Inflammatory macrophage treated with lipopolysaccharide for 4 hours (primary cell): ENCODE results near the gene SLC11A1.

Experiments
- DNase-seq: peaks from one replicate; pipeline ENCODE4 v3.0.0-alpha.2; 2020

The SLC11A1 gene

DNA sequence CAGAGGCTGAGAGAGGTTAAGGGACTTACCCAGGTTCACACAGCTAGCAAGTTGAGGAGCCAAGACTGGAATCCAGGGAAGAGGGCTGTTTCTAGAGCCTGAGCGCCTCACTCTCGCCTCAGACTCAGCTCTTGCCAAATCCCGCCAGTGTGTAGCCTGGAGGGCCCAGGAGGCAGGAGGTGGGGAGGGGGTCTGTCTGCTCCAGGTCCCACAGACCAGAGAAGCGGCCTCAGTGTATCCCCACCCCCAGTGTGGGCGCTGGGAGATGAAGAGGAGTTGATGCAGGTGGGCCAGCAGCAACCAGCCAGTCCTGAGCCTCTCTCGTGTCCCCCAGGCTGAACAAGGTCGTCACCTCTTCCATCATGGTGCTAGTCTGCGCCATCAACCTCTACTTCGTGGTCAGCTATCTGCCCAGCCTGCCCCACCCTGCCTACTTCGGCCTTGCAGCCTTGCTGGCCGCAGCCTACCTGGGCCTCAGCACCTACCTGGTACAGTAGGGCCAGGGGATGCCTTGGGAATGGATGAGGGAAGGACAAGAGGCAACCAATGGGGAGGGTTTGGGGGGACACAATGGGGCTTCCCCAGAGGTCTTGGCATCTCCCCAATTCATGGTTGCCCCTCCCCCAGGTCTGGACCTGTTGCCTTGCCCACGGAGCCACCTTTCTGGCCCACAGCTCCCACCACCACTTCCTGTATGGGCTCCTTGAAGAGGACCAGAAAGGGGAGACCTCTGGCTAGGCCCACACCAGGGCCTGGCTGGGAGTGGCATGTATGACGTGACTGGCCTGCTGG is 12.4 kb downstream of the SLC11A1 start:
- no peak for DNase-seq

DNA sequence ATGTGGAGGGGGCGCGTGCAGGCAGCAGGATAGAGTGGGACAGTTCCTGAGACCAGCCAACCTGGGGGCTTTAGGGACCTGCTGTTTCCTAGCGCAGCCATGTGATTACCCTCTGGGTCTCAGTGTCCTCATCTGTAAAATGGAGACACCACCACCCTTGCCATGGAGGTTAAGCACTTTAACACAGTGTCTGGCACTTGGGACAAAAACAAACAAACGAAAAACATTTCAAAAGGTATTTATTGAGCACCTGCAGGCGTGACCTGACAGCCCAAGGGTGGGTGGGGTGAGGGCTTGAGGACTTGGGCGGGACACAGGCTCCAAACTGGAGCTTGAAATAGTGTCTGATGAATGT is 13.0 kb downstream of the SLC11A1 start:
- no peak for DNase-seq

DNA sequence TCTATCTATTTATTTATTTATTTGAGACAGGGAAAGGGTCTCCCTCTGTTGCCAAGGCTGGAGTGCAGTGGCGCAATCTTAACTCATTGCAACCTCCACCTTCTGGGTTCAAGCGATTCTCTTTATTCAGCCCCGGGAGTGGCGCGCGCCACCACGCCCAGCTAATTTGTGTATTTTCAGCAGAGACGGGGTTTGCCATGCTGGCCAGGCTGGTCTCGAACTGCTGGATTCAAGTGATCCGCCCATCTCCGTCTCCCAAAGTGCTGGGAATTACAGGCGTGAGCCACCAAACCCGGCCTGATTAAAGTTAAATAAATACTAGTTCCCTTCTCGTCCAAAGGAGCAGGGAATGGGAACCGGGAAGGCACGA is 13.4 kb downstream of the SLC11A1 start:
- DNase-seq, result no peak

DNA sequence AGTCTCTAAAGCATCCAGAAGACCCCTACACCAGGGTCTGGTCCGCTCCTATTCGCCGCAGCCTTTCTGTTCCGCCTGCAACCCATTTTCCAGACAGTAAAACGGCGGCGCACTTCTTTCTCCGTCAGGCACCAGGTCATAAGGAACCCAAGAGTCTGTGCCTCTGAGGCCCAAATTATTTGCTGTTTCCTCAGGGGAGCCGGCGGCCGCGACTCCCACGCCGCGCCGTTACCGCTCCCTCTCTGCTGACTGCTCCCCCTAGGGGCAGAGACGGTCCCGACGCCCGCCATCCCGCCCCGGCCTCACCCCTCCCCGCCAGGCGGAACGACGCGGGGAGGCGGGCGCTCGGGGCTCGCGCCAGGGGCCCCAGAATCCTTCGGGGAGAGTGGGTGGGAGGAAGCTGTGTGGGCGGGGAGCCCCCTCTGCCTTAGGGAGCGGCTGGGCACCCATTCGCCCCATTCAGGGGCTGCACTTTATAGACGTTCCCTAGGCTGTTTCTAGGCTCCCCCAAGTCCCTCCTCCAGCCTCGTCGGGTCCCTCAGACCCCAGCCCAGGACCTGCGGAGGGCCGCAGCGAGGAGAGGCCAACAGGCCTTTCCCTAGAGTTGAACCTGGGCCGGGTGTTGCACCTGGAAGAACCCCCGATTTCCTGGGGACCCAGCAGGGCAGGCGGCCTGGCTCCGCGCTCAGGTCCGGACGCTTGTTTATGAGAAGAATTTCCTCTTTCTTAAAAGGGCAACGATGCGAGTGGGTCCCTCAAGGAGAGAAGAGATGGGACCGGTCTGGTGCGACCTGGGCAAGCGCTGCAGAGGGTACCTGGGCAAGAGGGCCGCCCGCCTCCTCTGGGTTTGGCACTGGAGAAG is 14.0 kb downstream of the SLC11A1 start:
- DNase-seq, result peak; percentile 90

DNA sequence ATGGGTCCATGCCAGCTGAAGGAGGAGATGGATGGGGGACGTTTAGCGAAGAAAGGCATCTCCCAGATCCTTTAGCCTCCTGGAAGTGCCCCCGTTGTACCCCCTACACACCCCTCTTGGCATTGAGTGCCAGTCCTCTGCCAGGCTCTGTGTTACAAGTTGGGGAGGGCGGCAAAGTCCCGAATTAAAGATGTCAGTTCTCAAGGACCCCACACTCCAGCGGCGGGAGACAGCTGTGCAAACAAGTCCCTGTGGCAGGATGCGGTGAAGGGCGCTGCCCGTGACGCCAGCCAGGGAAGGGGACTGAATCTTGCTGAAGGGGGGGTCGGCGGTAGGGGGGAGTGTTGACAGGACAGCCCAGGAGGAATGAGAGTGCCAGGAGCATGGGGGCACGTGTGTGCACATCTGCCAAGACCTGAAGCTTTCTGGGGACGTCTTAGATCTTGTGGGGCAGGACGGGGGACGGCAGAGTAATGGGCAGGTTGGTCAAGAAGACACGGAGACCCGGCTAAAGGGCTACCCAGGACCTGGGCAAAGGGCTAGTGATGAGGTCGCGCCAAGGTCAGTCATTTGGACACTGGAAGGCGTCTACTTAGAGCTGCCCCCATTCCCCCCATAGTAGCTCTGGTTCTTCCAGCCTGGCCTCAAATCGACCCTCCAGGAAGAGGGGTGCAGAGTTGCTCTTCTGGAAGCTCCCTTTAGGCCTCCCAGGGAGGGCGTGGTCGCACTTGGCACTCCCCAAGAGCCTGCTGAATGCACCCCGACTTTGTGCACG is 14.8 kb downstream of the SLC11A1 start:
- DNase-seq, result peak; percentile 43

DNA sequence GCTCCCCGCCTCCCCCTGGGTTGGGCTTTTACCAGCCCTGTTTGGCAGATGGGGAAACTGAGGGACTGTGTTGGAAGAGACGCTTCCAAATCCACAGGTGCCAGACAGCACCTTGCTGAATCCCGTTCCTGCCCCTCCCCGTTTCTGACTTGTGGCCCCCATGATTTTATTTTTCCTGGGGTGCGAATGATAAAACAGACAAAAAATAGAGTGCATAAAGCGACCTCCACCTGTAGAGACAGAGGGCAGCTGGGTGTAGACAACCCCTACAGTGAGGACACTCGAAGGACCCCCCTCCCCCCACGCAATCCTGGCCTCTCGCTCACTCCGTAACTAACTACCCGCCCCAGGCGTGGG is 15.4 kb downstream of the SLC11A1 start:
- no peak for DNase-seq

DNA sequence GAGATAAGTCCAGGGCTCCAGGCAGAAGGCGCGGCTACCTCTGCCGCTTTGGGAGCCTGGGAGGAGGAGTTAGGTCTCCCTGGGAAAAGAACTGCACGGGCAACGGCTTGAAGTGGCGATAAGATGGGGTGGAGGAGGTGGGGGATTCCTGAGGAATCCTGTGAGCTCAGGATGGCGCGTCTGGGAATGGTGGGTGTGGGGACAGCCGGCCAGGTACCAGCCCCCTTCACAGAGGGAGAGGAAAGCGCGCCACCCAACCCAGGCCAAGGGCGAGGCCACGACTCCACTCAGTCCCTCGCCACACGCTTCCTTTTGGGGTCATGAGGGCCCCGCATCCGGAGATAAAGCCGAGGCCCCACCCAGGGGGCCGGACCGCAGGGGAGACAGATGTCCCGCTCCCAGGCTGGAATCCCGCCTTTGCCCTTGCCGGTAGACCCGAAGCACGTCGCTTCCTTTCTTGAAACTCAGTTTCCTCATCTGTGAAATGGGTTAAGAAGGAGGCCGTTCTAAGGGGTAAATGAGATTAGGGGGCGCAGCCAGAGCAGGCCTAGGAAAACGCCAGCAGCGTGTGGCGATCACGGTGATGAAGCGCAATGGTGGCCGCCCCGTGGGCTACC is 15.9 kb downstream of the SLC11A1 start:
- DNase-seq, result peak; percentile 62

DNA sequence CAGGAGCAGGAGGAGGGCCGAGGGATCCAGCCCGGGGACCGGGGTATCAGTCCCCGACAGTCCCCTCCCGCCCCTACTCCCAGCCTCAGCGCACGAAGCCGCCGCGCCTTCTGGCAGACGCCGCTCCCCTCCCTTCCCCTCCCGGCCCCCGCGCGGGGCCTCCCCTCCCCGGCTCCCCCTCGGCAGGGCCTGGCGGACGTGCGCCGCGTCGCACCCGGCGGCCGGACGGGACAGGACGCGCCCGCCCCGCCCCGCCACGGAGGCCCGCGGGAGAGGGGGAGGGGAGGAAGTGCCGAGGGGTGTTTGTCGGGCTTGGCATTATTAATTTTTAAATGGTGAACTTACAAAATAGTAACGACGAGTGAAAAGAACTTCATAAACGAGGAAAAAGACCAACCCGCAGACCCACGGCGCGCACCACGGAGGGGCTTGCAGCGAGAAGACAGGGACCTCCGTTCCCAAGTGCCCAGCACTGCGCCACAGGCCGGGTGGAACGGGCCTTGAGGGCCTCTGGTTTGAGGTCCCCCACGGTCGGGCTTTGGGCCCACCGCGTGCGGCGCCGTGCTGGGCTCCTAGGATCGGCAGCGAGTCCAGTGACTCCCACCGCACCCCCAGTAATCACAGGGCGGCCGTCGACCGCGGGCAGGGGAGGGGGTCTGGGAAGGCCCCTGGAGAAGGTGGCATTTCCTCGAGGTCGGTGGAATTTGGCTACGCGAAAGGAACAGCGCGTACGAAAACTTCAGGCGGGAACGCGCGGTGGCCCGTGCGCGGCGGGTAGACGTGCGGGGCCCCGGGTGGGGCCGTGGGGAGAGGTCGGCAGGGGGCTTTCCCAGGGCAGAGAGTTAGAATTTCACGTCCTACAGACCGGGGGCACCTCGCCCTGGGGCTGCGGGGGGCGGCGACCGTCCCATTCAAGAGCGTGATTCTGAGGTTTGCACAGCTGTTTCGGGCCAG is 16.6 kb downstream of the SLC11A1 start:
- peak; percentile 81 for DNase-seq

DNA sequence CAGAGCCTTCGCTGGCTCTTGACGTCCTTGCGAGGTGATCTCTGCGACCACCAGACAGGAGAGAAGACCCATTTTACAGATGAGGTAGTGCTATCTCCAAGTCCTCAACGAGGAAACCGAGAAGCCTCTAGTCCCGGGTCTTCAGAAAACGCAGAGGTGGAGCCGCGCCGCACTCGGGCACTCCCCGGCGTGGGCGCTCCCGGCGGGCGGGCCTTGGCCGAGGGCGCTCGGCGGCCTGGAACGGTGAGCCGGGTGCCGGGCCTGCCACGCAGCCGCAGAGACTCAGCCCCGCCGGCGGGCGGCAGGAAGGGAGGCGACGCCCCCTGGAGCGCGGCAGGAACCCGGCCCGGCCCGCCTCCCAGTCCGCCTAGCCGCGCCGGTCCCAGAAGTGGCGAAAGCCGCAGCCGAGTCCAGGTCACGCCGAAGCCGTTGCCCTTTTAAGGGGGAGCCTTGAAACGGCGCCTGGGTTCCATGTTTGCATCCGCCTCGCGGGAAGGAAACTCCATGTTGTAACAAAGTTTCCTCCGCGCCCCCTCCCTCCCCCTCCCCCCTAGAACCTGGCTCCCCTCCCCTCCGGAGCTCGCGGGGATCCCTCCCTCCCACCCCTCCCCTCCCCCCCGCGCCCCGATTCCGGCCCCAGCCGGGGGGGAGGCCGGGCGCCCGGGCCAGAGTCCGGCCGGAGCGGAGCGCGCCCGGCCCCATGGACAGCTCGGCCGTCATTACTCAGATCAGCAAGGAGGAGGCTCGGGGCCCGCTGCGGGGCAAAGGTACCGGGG is 17.5 kb downstream of the SLC11A1 start, which contains the start of gene CTDSP1:
CTDSP1 (plus strand) TSS at position 478 of the 776 bp plus-strand sequence; CDS start at position 701, 223 bp downstream.
- peak; percentile 94 for DNase-seq

DNA sequence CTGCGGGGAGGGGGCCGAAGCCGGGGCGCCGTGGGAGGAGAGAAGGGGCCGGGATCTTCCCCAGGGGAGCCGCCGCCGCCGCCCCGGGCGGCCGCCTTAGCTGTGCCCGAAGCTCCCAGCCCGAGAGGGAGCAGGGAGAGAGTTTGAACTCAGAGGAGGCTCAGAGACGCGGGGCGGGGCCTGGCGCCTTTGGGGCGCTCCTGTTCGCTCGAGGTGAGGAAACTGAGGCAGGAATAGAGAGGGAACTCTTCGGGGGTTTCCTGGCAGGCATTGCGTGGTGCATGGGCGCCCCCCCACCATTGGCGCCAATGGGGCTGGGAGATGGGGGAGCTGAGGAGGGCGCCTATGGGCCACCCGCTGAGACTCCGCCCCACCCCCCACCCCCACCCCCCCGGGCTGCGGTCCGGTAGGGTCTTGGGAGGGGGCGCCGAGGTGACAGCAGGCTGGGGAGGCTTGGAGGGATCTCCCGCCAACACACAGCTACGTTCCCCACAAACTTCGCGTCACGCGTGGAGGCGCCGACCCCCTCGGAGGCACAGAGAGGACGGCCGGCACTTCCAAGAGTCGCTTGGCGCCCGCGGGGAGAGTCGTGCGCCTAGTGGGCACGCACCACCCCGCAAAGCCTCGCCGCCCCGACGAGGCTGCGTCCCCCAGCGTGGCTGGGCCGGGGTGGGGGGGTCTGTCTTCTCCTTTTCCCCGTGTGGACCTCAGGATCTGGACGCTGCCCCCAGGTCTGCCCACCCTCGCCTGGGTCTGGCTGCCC is 18.3 kb downstream of the SLC11A1 start:
- peak; percentile 22 for DNase-seq

DNA sequence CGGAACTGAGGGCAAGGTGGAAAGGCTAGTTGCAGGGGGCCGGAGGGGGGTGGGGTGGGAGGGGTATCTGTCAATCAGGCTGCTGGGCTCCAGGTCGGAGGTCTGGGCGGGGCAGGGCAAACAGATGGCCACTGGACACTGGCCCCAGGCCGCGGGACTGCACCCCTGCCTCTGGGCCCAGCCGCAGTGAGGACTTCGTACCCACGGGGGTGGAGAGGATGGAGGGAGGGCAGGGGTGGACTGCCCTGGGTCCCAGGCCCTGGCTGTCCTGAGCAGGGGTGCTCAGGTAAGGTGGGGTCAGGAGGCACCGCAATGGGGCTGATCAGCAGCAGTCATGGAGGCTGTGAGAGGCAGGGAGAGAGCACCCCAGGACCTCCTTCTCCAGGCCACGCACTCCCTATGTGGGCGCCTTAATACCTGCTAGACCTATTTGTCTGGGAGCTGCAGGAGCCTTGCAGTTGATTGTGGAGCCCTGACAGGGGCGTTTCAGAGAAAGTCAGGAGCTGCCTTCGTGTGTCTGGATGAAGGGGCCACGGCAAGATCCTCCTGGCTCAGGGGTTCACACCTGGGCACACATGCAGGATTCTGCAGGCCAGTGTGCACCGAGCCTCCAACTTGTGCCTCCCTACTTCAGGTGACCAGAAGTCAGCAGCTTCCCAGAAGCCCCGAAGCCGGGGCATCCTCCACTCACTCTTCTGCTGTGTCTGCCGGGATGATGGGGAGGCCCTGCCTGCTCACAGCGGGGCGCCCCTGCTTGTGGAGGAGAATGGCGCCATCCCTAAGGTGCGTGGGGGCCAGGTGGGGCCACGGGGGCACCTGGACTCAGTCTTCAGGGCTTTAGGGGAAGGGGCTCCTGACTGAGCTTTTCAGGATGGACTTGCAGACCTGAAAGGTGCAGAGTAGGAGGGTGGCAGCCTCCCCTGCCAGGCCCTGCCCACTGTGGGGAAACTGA is 19.1 kb downstream of the SLC11A1 start:
- no peak for DNase-seq

DNA sequence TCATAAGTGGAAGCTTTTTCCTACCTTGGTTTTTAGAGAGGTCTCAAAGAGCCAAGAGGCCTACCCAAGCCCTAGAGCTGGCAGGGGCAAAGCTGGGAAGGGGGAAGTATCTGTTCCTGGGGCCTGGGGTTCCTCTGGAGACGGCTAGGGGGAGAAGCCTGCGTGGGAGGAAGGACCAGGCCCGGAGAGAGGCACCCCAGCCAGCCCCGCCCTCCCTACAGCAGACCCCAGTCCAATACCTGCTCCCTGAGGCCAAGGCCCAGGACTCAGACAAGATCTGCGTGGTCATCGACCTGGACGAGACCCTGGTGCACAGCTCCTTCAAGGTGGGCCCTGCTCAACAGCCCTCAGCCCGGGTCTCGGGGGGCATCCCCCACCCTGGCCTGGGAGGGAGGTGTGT is 19.8 kb downstream of the SLC11A1 start:
- no peak for DNase-seq

DNA sequence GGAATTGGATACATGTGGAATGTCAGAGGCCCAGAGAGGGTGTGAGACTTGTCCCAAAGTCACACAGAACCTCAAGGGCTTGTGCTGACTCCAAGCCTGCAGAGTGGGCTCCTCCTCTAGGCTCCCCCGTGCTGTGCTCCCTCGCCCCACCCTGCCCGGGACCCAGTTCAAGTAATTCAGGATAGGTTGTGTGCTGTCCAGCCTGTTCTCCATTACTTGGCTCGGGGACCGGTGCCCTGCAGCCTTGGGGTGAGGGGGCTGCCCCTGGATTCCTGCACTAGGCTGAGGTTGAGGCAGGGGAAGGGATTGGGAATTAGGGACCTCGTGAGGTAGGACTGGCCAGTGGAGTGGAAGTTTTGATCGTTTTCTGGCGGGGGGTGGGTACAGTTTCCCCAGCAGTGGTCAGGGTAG is 20.4 kb downstream of the SLC11A1 start:
- no peak for DNase-seq

DNA sequence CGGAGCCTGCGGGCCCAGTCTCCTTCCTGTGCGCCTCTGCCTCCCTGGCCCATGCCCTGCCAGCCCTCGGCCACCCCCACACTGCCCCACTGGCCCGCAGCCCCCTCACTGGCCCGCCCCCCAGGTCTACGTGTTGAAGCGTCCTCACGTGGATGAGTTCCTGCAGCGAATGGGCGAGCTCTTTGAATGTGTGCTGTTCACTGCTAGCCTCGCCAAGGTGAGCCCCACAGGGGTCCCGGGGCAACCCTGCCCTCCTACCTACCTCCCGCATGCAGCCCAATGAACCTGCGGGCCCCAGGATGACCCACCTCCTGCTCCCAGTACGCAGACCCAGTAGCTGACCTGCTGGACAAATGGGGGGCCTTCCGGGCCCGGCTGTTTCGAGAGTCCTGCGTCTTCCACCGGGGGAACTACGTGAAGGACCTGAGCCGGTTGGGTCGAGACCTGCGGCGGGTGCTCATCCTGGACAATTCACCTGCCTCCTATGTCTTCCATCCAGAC is 20.9 kb downstream of the SLC11A1 start:
- no peak for DNase-seq

DNA sequence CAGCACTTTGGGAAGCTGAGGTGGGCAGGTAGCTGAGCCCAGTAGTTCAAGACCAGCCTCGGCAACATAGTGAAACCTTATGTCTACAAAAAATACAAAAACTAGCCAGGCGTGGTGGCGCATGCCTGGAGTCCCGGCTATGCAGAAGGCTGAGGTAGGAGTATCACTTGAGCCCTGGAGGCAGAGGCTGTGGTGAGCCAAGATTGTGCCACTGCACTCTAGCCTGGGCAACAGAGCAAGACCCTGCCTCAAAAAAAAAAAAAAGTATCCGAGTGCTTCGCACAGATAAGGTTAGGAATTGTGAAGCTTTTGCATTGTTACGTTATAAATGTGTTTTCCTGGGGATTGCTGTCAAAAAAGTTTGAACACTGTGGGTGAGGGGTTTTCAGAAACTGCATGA is 21.7 kb downstream of the SLC11A1 start:
- DNase-seq, result no peak

DNA sequence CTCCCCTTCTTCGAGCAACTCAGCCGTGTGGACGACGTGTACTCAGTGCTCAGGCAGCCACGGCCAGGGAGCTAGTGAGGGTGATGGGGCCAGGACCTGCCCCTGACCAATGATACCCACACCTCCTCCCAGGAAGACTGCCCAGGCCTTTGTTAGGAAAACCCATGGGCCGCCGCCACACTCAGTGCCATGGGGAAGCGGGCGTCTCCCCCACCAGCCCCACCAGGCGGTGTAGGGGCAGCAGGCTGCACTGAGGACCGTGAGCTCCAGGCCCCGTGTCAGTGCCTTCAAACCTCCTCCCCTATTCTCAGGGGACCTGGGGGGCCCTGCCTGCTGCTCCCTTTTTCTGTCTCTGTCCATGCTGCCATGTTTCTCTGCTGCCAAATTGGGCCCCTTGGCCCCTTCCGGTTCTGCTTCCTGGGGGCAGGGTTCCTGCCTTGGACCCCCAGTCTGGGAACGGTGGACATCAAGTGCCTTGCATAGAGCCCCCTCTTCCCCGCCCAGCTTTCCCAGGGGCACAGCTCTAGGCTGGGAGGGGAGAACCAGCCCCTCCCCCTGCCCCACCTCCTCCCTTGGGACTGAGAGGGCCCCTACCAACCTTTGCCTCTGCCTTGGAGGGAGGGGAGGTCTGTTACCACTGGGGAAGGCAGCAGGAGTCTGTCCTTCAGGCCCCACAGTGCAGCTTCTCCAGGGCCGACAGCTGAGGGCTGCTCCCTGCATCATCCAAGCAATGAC is 22.4 kb downstream of the SLC11A1 start:
- no peak for DNase-seq

DNA sequence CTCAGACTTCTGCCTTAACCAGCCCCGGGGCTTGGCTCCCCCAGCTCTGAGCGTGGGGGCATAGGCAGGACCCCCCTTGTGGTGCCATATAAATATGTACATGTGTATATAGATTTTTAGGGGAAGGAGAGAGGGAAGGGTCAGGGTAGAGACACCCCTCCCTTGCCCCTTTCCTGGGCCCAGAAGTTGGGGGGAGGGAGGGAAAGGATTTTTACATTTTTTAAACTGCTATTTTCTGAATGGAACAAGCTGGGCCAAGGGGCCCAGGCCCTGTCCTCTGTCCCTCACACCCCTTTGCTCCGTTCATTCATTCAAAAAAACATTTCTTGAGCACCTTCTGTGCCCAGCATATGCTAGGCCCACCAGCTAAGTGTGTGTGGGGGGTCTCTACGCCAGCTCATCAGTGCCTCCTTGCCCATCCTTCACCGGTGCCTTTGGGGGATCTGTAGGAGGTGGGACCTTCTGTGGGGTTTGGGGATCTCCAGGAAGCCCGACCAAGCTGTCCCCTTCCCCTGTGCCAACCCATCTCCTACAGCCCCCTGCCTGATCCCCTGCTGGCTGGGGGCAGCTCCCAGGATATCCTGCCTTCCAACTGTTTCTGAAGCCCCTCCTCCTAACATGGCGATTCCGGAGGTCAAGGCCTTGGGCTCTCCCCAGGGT is 23.1 kb downstream of the SLC11A1 start:
- no peak for DNase-seq
